ENCODE measurements around the gene LHFPL2.

GRCh38 chr5:78634634-78635033 lies 13.9 kb downstream of the LHFPL2 start:
- TF ChIP-seq USF2 (IDR thresholded peaks at IDR 0.05; ENCODE audit: low read depth, low read length) (no peak), CTCF (conservative IDR thresholded peaks at IDR 0.05; ENCODE audit: low read depth, low read length) (peak; percentile 25; the same call in 1 of the 2 replicates), RFX5 (IDR thresholded peaks at IDR 0.05; ENCODE audit: low read depth, low read length) (no peak), MAFK (IDR thresholded peaks at IDR 0.05; ENCODE audit: low read depth, low read length) (no peak), POLR2A (IDR thresholded peaks at IDR 0.05; ENCODE audit: low read depth, low read length) (no peak), MAZ (IDR thresholded peaks at IDR 0.05; ENCODE audit: borderline replicate concordance, low read depth, low read length) (no peak), SMC3 (IDR thresholded peaks at IDR 0.05; ENCODE audit: low read depth, low read length) (peak; percentile 24), MXI1 (IDR thresholded peaks at IDR 0.05; ENCODE audit: borderline replicate concordance, low read depth, low read length) (no peak)
- TF ChIP-seq, protein P1, sequence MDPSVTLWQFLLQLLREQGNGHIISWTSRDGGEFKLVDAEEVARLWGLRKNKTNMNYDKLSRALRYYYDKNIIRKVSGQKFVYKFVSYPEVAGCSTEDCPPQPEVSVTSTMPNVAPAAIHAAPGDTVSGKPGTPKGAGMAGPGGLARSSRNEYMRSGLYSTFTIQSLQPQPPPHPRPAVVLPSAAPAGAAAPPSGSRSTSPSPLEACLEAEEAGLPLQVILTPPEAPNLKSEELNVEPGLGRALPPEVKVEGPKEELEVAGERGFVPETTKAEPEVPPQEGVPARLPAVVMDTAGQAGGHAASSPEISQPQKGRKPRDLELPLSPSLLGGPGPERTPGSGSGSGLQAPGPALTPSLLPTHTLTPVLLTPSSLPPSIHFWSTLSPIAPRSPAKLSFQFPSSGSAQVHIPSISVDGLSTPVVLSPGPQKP (IDR thresholded peaks at IDR 0.05; ENCODE audit: borderline replicate concordance, low read depth, low read length) = no peak

Data from IMR-90 (cell line).